Right lobe of liver (tissue), 6 donors: Measurements from ENCODE around the gene IGSF11. TPM values are rescaled to one million over a fixed set of nuclear protein-coding genes. Genes with fewer than 3 reads are reported as not detected.

Source experiments
- ATAC-seq, 4 donors: fragments of 200-7000 bp; cut with Tn5 transposase; one replicate each; pipeline ENCODE4 v1.9.1; 2020; ENCODE audit warnings: mild to moderate bottlenecking in 4 of 4, moderate library complexity in 4 of 4
- DNase-seq, 3 donors: peaks; one replicate each; pipeline ENCODE4 v3.0.0-alpha.2; 2020
- H3K27ac ChIP-seq, 3 donors: fragments of 200-600 bp; one replicate each; pipeline ENCODE4 v1.8.0; 2022
- H3K27me3 ChIP-seq, 2 donors: fragments of 200-600 bp; one replicate each; pipeline ENCODE4 v1.8.0; 2022
- H3K36me3 ChIP-seq, 4 donors: fragments of 200-600 bp; sonication (generic) in 1 of 4; one replicate each; pipeline versions ENCODE4 v1.5.1 to v1.8.0; 2017 to 2022; ENCODE audit warnings: control low read depth in 1 of 4
- H3K4me1 ChIP-seq, 4 donors: fragments of 200-600 bp; sonication (generic) in 1 of 4; one replicate each; pipeline versions ENCODE4 v1.5.1 to v1.8.0; 2017 to 2022; ENCODE audit warnings: control low read depth in 1 of 4
- H3K4me3 ChIP-seq, 3 donors: fragments of 200-600 bp; one replicate each; pipeline ENCODE4 v1.8.0; 2022
- H3K9me3 ChIP-seq, 4 donors: fragments of 200-600 bp; sonication (generic) in 1 of 4; one replicate each; pipeline versions ENCODE4 v1.5.1 to v1.8.0; 2017 to 2022; ENCODE audit warnings: control low read depth in 1 of 4
- CTCF ChIP-seq, 4 donors: fragments of 200-600 bp in 3 of 4; fragments of 450-650 bp in 1 of 4; IDR thresholded peaks; one replicate each; pipeline versions ENCODE4 v1.5.1 to v1.8.0; 2016 to 2022; ENCODE audit warnings: antibody characterized with exemption in 4 of 4, mild to moderate bottlenecking in 2 of 4
- POLR2A ChIP-seq: fragments of 450-650 bp; IDR thresholded peaks from one replicate; pipeline ENCODE4 v1.6.1; 2017; ENCODE audit warnings: antibody characterized with exemption, mild to moderate bottlenecking
- WGBS: methylation state at CpG from one replicate; pipeline ENCODE4 v1.1.6; 2018; ENCODE audit warnings: low coverage, low lambda C conversion rate; ENCODE audit not compliant: insufficient coverage; ENCODE audit errors: missing lambda C conversion rate; 5-methylcytosine and 5-hydroxymethylcytosine counted together
- intact Hi-C, 2 donors: fragments of 100-400 bp; cut with DNase I; formaldehyde crosslinking; loops; one replicate each; pipeline versions ENCODE4 v1.11.2 to v1.14.1; 2022
- total RNA-seq, 6 experiments: library from RNA; depleted of rRNA in 2 of 6; stranded (reverse); fragments of >200 nt in 2 of 6; fragmentation: NEBNext Ultra II Directional in 3 of 6; extraction: Animal tissue kit (Norgen Biotek cat#: 25700) in 3 of 6; gene quantifications; one replicate each; pipeline versions ENCODE4 v1.1.0 to v1.2.4, GENCODE V29; 2016 to 2023
- donor health status: DM: no; HTN: yes; CAD: no.
- donor health status: DM: no; HTN: no; CAD: no.
- donor health status: DM: no; HTN: no; CAD: no.
- donor health status: DM: no; HTN: yes; CAD: no.
- donor health status: DM: no; HTN: yes; CAD: no.

IGSF11 gene
- total RNA-seq, 6 experiments from 2014 or later, result not detected

DNA sequence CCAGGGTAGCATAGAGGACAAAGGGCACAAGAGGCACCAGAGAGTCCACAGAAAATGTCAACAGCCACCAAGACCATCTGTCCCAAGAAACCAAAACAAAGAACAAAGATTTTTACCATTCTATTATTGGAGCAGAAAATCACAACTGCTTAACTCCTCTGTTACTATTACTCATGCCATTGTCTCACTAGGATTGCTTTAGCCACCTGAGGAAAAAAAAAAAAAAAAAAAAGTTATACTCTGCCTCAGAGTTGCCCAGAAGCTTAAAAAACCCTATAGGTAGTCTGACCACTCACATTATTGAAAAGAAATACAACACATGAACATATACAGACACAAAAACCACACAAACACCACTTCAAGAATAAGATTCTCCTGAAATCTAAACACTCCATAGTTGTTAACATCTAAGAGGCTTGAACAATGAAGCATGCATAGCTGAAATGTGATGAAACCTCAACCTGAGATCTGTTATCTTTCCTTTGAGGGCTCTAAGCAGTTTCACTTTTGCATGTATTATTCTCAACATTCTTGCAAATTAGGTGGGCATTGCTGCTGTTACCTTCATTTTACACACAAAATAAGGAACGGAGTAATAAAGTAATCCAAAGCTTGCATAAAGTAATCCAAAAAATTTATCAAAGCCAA, 85.4 kb downstream of the IGSF11 start:
- Histone ChIP-seq H3K4me3 (no peak overlapping the region), H3K27ac (no peak overlapping the region), H3K36me3 (no peaks in the 10 kb centered on the region), H3K27me3 (no peaks in the 10 kb centered on the region), H3K9me3 (no peaks in the 10 kb centered on the region), H3K4me1 (no peaks in the 10 kb centered on the region)
- no peak for DNase-seq
- intact Hi-C loops, result no loop called here
- WGBS, result 77% methylated on average over 1 of the region's 1 CpG
- no peak for ATAC-seq
- no peak for TF ChIP-seq POLR2A
- no peak for TF ChIP-seq CTCF (IDR thresholded peaks at IDR 0.05)

DNA sequence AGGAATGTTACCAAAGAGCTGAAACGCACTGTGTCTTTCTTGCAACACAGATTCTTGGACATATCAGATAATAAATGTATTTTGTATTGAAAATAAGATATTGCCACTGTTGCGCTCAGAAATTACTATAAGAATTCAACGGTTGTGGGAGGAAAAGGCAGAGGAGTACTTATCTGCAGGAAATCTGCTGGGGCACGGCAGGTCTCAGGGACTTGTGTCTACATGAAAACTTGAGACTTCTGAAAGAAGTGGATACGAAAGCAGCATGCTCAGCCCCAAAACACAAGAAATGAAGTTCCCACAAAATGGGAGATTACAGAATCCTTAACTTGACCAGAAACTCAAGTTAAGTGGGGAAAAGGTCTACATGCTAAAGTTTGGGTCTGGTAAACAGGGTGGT, 86.5 kb downstream of the IGSF11 start:
- H3K4me1 ChIP-seq, result no peaks in the 10 kb centered on the region
- intact Hi-C loops, result no loop called here
- DNase-seq, result no peak
- H3K27ac ChIP-seq, result no peak overlapping the region
- TF ChIP-seq POLR2A, result no peak
- TF ChIP-seq CTCF (IDR thresholded peaks at IDR 0.05), result no peak
- no peaks in the 10 kb centered on the region for H3K9me3 ChIP-seq
- WGBS, result 55% methylated on average over 5 of the region's 5 CpGs
- H3K27me3 ChIP-seq, result no peaks in the 10 kb centered on the region
- H3K36me3 ChIP-seq, result no peaks in the 10 kb centered on the region
- ATAC-seq, result no peak
- no peak overlapping the region for H3K4me3 ChIP-seq

- 69% methylated on average over 4 of the region's 4 CpGs for WGBS
- Histone ChIP-seq H3K9me3 (no peaks in the 10 kb centered on the region), H3K27me3 (no peaks in the 10 kb centered on the region), H3K4me3 (no peak overlapping the region), H3K27ac (no peak overlapping the region), H3K4me1 (no peaks in the 10 kb centered on the region), H3K36me3 (no peaks in the 10 kb centered on the region)
- no peak for TF ChIP-seq CTCF (IDR thresholded peaks at IDR 0.05)
- no peak for TF ChIP-seq POLR2A
- intact Hi-C loops, result no loop called here
- DNase-seq, result no peak
- ATAC-seq, result no peak
Observed at GRCh38 chr3:118946449-118946848, 88.2 kb downstream of the IGSF11 start.

- 59% methylated on average over 4 of the region's 4 CpGs for WGBS
Observed at GRCh38 chr3:118945834-118946233, 88.8 kb downstream of the IGSF11 start.

More at GRCh38 chr3:118945834-118946233, 88.8 kb downstream of the IGSF11 start:
- Histone ChIP-seq H3K27ac (no peak overlapping the region), H3K9me3 (no peaks in the 10 kb centered on the region), H3K36me3 (no peaks in the 10 kb centered on the region), H3K27me3 (no peaks in the 10 kb centered on the region), H3K4me3 (no peak overlapping the region), H3K4me1 (no peaks in the 10 kb centered on the region)
- ATAC-seq, result no peak
- TF ChIP-seq POLR2A, result no peak
- TF ChIP-seq CTCF (IDR thresholded peaks at IDR 0.05), result no peak
- intact Hi-C loops, result no loop called here
- no peak for DNase-seq
